AG09319 (cell line): ENCODE measurements around the gene HRNR.

Experiments used
- DNase-seq: peaks from one replicate; pipeline ENCODE4 v3.0.0-alpha.2; 2010; ENCODE audit warnings: low read depth; ENCODE audit errors: extremely low read depth
- CTCF ChIP-seq: IDR thresholded peaks from 2 replicates; pipeline ENCODE4 v1.5.1; 2011; ENCODE audit warnings: low read depth, mild to moderate bottlenecking, inconsistent platforms, low read length, moderate library complexity

Gene HRNR

DNA sequence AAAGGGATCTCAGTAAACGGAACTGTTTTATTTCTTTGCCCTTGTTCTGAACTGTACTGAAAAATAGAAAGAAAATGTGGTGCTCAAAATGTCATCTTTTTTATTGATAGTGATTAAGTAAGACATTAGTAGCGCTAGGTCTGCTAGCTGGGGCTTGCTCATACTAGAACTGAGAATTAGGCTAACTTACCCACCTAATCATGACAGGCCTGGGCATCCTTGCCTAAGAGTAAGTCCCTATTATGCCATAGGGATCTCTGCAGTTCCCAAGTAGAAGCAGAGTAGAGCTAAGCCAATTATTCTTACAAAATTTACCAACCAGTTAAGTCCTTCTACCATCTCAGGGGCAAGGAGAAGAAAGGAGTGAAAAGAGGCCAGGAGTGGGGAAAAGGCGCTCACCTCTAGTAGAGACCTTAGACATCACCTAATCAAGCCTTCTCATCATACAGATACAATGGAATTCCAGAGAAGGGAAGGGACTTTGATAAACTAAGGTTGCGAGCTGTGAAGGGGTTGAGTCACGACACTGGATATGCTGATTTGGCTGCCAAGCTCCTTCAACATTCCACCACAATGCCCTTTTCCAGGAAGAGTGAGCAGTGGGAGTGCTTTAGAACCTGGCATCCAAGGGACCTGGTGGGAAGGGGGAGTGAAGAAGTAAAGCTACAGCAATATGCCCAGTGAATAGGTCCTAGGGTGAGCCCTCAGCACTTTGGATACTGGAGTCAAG lies 37.3 kb downstream of the HRNR start:
- TF ChIP-seq CTCF: no peak
- no peak for DNase-seq

DNA sequence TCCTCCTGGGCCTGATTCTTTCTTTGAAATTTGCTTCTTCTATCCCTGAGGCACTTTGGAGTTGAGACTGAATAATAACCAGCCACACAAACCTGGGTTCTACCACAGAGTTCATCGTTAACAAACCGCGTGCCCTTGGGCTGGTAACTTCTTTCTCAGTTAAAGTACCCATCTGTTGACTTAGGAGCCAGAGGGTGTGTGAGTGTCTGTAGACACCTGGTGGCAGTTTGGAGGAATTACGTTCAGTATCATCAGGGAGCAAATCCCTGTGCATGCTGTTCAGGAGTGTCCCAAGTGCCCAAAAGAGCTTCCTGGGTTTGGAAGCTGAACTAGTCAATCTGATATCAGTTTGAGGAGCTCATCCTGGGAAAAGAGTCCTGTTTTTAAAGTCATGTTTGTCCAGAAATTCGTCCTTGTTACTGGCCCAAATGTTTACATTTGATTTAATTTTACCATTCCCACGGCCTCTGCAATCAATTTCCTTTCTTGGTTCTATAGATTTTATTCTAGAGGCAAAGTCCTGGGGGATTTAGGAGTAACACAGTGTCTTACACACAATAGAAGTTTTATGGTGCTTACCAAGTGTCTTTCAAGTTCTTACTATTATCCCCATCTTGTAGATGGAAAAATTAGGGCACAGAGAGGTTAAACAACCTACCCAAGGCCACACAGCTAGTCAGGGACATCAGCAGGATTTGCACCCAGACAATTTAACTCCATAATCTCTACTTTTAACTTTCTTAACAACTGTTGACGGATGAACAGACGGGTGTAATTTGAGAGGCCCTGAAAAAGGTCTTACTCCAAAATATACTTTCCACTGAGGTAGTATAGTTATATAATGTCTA lies 38.2 kb downstream of the HRNR start:
- TF ChIP-seq CTCF: peak; percentile 76
- DNase-seq: peak; percentile 29

- no peak for TF ChIP-seq CTCF
- peak; percentile 44 for DNase-seq
Observed at GRCh38 chr1:152182944-152183361, 41.0 kb downstream of the HRNR start.

DNA sequence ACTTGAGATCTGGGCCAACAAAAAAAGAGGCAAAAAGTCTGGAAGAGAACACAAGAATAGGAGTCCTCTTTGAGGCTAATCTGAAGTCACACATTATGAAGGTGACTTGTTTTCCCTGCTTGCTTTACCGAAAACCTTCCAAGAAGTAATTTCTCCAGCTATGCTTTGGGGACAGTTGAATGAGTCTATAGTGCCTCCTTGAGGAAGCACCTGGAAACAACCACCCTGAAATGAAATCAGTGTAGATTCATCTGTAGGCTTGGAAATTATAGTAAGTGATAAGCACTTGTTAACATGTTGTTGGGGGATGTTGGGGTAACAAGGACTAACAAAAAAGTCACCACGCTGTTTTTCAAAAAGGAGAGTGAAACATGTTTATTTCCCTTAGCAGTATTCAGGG lies 41.6 kb downstream of the HRNR start:
- no peak for DNase-seq
- peak; percentile 21 for TF ChIP-seq CTCF

DNA sequence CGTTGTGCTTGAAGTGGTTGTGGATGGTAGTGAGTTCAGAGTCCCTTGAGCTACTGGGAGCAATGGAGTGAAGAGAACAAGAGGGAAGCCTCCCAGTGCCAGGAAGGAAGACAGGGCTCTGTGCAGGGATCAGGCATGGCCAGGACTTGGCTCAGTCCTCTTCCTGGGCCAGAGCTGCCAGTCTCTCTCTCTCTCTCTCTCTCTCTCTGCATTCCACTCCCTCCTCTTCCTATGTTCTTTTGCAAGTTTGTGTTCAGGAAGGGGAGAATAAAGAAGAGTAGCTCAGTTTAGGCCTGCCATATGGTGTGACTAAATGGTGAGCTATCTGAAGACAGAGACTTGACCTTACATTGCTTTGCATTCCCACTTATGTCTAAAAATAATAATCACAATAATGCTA lies 44.4 kb downstream of the HRNR start:
- TF ChIP-seq CTCF: no peak
- no peak for DNase-seq

- no peak for TF ChIP-seq CTCF
- no peak for DNase-seq
Observed at GRCh38 chr1:152170287-152170905, 53.6 kb downstream of the HRNR start.
